ENCODE measurements around the gene TIGD1.

TIGD1 gene

GRCh38 chr2:232584238-232584637 is 33.9 kb upstream of the TIGD1 start:
- Histone ChIP-seq H3K27ac (no peak overlapping the region), H3K36me3 (peaks cover 58% of the 10 kb centered on the region), H3K4me1 (no peaks in the 10 kb centered on the region), H3K9ac (no peak overlapping the region), H3K27me3 (no peaks in the 10 kb centered on the region), H3K4me2 (no peak overlapping the region), H3K9me3 (no peaks in the 10 kb centered on the region), H4K20me1 (no peaks in the 10 kb centered on the region), H3K4me3 (no peak overlapping the region)
- TF ChIP-seq Cebpa-rat (IDR thresholded peaks at IDR 0.05) = no peak

GRCh38 chr2:232581725-232582124 is 31.4 kb upstream of the TIGD1 start:
- Histone ChIP-seq H3K4me1 (no peaks in the 10 kb centered on the region), H3K9me3 (no peaks in the 10 kb centered on the region), H3K36me3 (peaks cover 62% of the 10 kb centered on the region), H4K20me1 (no peaks in the 10 kb centered on the region), H3K4me3 (no peak overlapping the region), H3K27ac (no peak overlapping the region), H3K4me2 (no peak overlapping the region), H3K27me3 (no peaks in the 10 kb centered on the region), H3K9ac (no peak overlapping the region)
- no peak for TF ChIP-seq Cebpa-rat (IDR thresholded peaks at IDR 0.05)

- H3K4me1 ChIP-seq = peaks cover 7% of the 10 kb centered on the region; the same call in 1 of the 2 replicates
- H3K9me3 ChIP-seq = no peaks in the 10 kb centered on the region
- peaks cover 58% of the 10 kb centered on the region for H3K36me3 ChIP-seq
- no peak overlapping the region for H3K27ac ChIP-seq
- no peak overlapping the region for H3K9ac ChIP-seq
- no peak overlapping the region for H3K4me2 ChIP-seq
- no peaks in the 10 kb centered on the region for H3K27me3 ChIP-seq
- H3K4me3 ChIP-seq = no peak overlapping the region
- no peaks in the 10 kb centered on the region for H4K20me1 ChIP-seq
- TF ChIP-seq Cebpa-rat (IDR thresholded peaks at IDR 0.05) = no peak
These were observed 30.3 kb upstream of the TIGD1 start for GRCh38 chr2:232580648-232580981.

GRCh38 chr2:232578626-232579025 is 28.3 kb upstream of the TIGD1 start:
- peaks cover 7% of the 10 kb centered on the region; the same call in 1 of the 2 replicates for H3K4me1 ChIP-seq
- no peak for TF ChIP-seq Cebpa-rat (IDR thresholded peaks at IDR 0.05)
- no peaks in the 10 kb centered on the region for H3K27me3 ChIP-seq
- H4K20me1 ChIP-seq = no peaks in the 10 kb centered on the region
- H3K4me3 ChIP-seq = no peak overlapping the region
- no peak overlapping the region for H3K4me2 ChIP-seq
- no peak overlapping the region for H3K27ac ChIP-seq
- H3K9me3 ChIP-seq = no peaks in the 10 kb centered on the region
- H3K9ac ChIP-seq = no peak overlapping the region
- peaks cover 62% of the 10 kb centered on the region for H3K36me3 ChIP-seq

- no peak overlapping the region for H3K4me3 ChIP-seq
These were observed 27.5 kb upstream of the TIGD1 start for GRCh38 chr2:232577841-232578240.

GRCh38 chr2:232576995-232577394 is 26.6 kb upstream of the TIGD1 start:
- H4K20me1 ChIP-seq = no peaks in the 10 kb centered on the region
- no peak overlapping the region for H3K9ac ChIP-seq
- H3K36me3 ChIP-seq = peaks cover 62% of the 10 kb centered on the region
- TF ChIP-seq Cebpa-rat (IDR thresholded peaks at IDR 0.05) = no peak
- peaks cover 7% of the 10 kb centered on the region; the same call in 1 of the 2 replicates for H3K4me1 ChIP-seq
- H3K4me2 ChIP-seq = no peak overlapping the region
- H3K27ac ChIP-seq = no peak overlapping the region
- H3K9me3 ChIP-seq = no peaks in the 10 kb centered on the region
- H3K27me3 ChIP-seq = no peaks in the 10 kb centered on the region
- no peak overlapping the region for H3K4me3 ChIP-seq

More at GRCh38 chr2:232577841-232578240, 27.5 kb upstream of the TIGD1 start:
- no peak overlapping the region for H3K9ac ChIP-seq
- no peaks in the 10 kb centered on the region for H3K9me3 ChIP-seq
- H3K27ac ChIP-seq = no peak overlapping the region
- TF ChIP-seq Cebpa-rat (IDR thresholded peaks at IDR 0.05) = no peak
- H3K36me3 ChIP-seq = peaks cover 62% of the 10 kb centered on the region
- H3K4me1 ChIP-seq = peaks cover 7% of the 10 kb centered on the region; the same call in 1 of the 2 replicates
- no peaks in the 10 kb centered on the region for H3K27me3 ChIP-seq
- no peak overlapping the region for H3K4me2 ChIP-seq
- H4K20me1 ChIP-seq = no peaks in the 10 kb centered on the region

GRCh38 chr2:232575404-232575746 is 25.0 kb upstream of the TIGD1 start:
- H3K9me3 ChIP-seq = no peaks in the 10 kb centered on the region
- no peak overlapping the region for H3K9ac ChIP-seq
- no peak overlapping the region for H3K4me3 ChIP-seq
- no peak overlapping the region for H3K4me2 ChIP-seq
- H3K4me1 ChIP-seq = peaks cover 7% of the 10 kb centered on the region; the same call in 1 of the 2 replicates
- H3K36me3 ChIP-seq = peaks cover 63% of the 10 kb centered on the region
- TF ChIP-seq Cebpa-rat (IDR thresholded peaks at IDR 0.05) = no peak
- H4K20me1 ChIP-seq = no peaks in the 10 kb centered on the region
- H3K27ac ChIP-seq = no peak overlapping the region
- no peaks in the 10 kb centered on the region for H3K27me3 ChIP-seq

GRCh38 chr2:232574674-232575403 is 24.5 kb upstream of the TIGD1 start:
- Histone ChIP-seq H3K4me1 (peaks cover 7% of the 10 kb centered on the region; the same call in 1 of the 2 replicates), H3K9me3 (no peaks in the 10 kb centered on the region), H3K4me3 (no peak overlapping the region), H4K20me1 (no peaks in the 10 kb centered on the region), H3K36me3 (peaks cover 63% of the 10 kb centered on the region), H3K27me3 (no peaks in the 10 kb centered on the region), H3K9ac (no peak overlapping the region), H3K27ac (no peak overlapping the region), H3K4me2 (no peak overlapping the region)
- TF ChIP-seq Cebpa-rat (IDR thresholded peaks at IDR 0.05) = no peak

GRCh38 chr2:232573771-232574435 is 23.5 kb upstream of the TIGD1 start:
- Histone ChIP-seq H3K27ac (no peak overlapping the region), H3K4me2 (no peak overlapping the region), H4K20me1 (no peaks in the 10 kb centered on the region), H3K27me3 (no peaks in the 10 kb centered on the region), H3K9ac (no peak overlapping the region), H3K9me3 (no peaks in the 10 kb centered on the region), H3K4me3 (no peak overlapping the region), H3K36me3 (peaks cover 69% of the 10 kb centered on the region), H3K4me1 (peaks cover 7% of the 10 kb centered on the region; the same call in 1 of the 2 replicates)
- no peak for TF ChIP-seq Cebpa-rat (IDR thresholded peaks at IDR 0.05)

- TF ChIP-seq Cebpa-rat (IDR thresholded peaks at IDR 0.05) = no peak
- H3K4me3 ChIP-seq = no peak overlapping the region
- H3K36me3 ChIP-seq = peaks cover 77% of the 10 kb centered on the region
These were observed 22.7 kb upstream of the TIGD1 start for GRCh38 chr2:232573042-232573441.

More at GRCh38 chr2:232573042-232573441, 22.7 kb upstream of the TIGD1 start:
- H3K9me3 ChIP-seq = no peaks in the 10 kb centered on the region
- H3K27me3 ChIP-seq = no peaks in the 10 kb centered on the region
- no peak overlapping the region for H3K27ac ChIP-seq
- H3K4me1 ChIP-seq = peaks cover 7% of the 10 kb centered on the region; the same call in 1 of the 2 replicates
- no peak overlapping the region for H3K4me2 ChIP-seq
- H4K20me1 ChIP-seq = no peaks in the 10 kb centered on the region
- no peak overlapping the region for H3K9ac ChIP-seq
